Midbrain (tissue), 1 donor: Measurements from ENCODE around the gene CDC37L1.
"Not testable (repeated sequence)": the region's sequence is repeated elsewhere in the genome, so short reads cannot be mapped to it uniquely, and the experiment has no call there.

Experiments used
- DNase-seq: peaks from one replicate; lab custom pipeline; 2025; lab: John Stamatoyannopoulos, UW

Gene CDC37L1

DNA sequence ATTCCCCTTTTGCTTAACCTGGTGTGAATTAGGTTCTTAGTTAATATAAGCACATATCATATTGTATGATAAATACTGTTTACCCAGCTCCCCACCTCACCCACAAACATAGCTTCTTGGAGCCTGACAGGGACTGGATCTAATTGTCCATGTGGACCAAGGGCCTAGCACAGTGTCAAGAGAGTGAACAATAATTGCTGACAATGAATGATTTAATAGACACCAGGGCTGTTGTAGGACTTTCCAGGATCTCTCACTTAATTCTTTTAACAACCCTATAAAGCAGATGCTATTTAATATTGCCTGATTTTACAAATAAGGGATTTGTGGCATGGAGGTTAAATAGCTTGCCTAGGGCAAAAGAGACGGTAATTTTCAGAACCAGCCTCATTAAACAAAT is 36.8 kb downstream of the CDC37L1 start:
- no peak for DNase-seq

DNA sequence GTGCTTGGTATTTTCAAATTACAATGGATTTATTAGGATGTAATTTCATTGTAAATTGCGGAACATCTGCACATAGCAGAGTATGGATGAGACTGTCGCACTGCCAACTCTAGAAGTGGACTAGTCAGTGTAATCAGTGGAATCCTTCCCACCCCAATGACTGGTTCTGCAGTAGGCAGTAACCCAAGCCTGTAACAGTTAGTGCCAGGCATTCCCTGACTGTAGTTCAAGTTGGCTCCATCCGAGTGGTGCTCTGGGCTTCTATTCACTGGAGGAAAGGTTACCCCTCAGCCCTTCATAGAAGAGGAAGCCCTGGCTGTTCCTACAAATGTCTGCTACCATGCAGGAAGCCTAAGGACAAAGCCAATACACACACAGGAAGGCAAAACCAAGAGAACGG is 38.4 kb downstream of the CDC37L1 start:
- DNase-seq: no peak

DNA sequence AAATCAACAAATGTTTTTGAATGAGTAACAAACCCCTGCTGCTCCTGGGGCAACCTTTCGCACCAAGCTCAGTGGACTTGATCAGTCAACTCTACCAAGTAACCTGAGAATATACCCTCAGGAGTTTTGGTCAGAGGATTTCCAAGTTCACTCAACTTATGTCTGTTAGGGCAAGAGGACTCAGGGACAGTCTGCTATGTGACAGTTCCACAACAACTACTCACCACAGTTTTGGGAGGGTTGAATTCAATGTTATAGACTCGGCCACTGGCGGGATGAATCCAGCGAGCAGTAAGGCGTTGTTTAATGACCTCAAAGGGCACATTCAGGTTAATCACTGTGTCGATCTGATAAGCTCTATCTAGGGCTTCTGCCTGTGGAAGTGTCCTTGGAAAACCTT is 39.5 kb downstream of the CDC37L1 start:
- DNase-seq: no peak

DNA sequence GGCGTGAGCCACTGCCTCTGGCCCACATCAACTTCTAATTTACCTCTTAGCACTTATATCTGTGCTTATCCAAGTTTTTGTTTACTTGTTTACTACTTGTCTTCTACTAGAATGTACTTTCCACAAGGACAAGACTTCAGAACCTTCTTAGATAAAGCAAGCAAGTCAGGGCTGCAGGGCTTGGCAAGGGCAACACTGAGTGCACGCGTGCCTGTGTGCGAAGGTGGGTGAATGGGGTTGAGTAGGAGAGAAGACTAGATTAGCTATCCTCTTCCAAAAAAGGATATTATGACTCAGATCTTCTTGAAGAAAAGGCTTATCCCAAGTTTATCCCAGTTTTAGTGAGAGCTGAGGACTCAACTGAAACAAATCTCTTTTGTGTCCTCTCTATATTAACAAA is 42.4 kb downstream of the CDC37L1 start:
- no peak for DNase-seq

DNA sequence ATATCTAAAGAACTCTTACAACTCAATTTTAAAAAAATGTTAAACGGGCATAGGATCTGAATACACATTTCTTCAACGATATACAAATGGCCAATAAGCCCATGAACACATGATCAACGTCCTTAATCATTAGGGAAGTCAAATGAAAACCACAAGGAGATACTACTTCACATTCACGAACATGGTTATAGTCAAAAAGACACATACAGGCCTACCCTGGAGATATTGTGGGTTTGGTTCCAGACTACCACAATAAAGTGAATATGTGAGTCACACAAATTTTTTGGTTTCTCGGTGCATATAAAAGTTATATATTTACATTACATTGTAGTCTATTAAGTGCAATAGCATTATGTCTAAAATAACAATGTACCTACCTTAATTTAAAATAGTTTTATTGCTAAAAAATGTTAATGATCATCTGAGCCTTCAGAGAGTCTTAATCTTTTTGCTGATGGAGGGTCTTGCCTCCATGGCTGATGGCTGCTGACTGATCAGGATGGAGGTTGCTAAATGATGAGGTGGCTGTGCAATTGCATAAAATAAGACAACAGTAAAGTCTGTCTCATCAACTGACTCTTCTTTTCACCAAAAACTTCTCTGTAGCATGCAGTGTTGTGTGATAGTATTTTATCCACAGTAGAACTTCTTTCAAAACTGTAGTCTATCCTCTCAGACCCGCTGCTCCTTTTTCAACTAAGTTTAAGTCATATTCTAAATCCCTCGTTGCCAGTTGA is 46.5 kb downstream of the CDC37L1 start:
- DNase-seq: no peak

DNA sequence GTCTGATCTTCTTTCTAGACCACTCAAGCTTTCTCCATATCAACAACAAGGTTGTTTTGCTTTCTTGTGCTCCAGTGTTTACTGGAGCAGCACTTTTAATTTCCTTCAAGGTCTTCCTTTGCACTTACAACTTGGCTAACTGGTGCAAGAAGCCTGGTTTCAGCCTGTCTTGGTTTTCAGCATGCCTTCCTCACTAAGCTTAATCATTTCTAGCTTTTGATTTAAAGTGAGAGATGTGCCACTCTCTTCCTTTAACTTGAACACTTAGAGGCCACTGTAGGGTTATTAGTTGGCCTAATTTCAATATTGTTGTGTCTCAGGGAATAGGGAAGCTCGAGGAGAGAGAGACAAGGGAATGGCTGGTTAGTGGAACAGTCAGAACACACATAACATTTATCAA is 48.2 kb downstream of the CDC37L1 start:
- no peak for DNase-seq

DNA sequence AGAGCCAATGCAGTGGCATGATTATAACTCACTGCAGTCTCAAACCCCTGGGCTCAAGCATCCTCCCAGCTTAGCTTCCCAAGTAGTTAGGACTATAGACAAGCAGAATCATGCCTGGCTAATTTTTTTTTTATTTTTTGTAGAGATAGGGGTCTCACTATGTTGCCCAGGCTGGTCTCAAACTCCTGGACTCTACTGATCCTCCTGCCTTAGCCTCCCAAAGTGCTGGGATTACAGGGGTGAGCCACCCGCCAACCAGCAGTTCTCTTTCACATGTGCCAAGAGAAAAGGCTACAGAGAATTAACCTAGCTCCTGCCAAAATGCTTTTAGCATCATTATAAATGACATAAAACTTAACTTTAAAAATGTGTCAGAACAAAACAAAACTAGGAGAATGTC is 53.5 kb downstream of the CDC37L1 start:
- no peak for DNase-seq

DNA sequence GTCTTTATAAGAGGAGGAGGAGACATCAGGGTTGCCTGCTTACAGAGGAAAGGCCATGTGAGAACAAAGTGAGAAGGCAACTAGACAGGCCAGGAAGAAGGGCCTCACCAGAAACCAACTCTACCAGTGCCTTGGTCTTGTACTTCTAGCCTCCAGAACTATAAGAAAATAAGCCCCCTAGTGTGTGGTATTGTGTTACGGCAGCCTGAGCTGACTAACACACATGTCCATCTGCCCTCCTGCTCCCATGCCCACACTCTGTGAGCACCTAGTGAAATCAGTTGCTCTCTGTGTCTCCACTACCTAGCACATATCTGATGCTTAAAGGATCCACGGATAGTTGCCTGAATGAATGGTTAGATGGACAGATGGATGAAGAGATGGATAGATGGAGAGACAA is 54.8 kb downstream of the CDC37L1 start:
- DNase-seq: no peak

DNA sequence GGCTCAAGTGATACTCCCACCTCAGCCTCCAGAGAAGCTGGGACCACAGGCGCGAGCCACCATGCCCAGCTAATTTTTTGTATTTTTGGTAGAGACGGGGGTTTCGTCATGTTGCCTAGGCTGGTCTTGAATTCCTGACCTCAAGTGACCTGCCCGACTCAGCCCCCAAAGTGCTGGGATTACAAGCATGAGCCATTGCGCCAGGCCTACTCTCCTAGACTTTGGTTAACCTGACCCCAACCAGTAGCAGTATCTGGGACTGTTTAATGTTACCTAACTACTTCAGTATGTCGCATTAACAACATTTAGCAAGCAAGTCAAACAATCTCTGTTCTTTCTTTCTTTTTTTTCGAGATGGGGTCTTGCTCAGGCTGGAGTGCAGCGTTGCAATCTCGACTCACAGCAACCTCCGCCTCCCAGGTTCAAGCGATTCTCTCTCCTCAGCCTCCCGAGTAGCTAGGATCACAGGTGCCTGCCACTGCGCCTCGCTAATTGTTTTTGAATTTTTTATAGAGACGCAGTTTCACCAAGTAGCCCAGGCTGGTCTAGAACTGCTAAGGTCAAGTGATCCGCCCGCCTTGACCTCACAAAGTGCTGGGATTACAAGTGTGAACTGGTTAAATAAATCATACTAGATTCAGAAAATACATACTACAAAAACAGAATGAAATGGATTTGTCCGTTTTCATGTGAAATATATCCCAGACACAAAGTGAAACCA is 59.7 kb downstream of the CDC37L1 start:
- no peak for DNase-seq

DNA sequence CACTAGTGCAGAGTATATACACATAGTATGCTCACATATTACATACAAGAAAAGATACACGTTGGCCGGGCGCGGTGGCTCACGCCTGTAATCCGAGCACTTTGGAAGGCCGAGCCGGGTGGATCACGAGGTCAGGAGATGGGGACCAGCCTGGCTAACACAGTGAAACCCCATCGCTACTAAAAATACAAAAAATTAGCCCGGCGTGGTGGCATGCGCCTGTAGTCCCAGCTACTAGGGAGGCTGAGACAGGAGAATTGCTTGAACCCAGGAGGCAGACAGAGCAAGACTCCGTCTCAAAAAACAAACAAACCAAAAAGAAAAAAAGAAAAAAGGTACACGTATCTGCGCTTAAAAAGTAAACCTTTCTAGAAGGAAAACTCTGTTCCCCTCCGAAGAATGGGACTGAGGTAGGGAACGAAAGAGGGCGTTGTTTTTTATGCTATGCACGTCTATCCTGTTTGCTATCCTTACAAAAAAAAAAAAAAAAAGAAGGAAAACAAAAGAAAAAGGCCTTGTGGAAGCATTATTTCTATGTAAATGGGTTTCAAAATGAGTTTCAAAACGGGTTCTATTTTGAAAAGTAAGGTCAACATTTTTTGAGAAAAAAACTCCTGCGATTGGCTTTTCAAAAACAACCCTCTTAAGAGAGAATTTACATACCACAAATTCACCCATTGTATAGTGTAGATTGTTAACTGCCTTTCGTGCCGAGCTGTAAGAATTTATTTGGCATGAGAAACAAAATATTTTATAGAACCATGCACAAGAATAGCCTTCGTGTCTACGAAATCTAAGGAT is 60.4 kb downstream of the CDC37L1 start:
- no peak for DNase-seq

DNA sequence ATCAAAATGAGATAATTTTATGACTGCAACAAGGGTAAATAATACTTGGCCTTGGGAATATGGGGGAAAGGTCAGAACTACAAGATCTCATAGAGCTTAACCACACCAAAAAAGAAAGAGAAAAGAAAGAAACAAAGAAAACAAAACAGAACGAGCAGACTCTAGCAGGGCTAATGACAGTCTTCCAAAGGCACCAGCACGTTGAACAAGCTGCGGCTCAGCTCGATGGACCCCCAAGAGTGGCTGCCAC is 60.9 kb downstream of the CDC37L1 start:
- no peak for DNase-seq

DNA sequence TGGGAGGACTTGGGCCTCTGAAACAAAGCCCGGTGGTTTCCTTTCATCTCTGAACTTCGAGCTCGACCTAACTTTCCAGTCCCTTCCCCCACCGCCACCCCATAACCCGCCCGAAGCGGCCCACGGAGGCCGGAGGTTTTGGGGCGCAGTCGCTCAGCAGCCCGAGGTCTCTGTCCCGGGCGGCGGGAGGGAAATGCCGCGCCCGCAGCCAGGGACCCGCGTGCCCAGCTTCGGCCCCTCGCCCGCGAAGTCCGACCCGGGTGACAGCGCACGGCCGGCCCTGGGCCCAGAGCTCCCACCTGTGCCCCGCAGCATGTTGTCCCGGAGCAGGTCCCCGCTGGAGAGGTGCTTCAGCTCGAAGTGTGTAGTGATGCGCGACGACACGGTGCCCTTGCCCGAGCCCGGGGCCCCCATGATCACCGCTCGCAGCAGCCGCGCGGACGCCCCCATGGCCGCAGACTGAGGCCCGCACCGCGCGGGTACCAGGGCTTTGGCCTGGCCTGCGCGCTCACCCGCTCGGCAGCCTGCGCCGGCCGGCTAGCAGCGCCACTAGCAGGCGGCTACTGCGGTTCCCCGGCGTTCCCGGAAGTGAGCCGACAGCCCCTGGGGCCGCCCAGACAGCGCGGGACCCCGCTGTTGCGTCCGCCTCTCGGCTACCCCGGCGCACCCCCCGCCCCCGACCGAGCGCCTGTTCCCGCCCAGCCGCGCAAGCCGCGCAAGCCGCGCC is 61.4 kb downstream of the CDC37L1 start, which contains the start of gene AK3:
Gene AK3, minus strand, starts transcription at position 565 of the 727 bp plus-strand sequence. Its CDS starts 115 bp downstream, at position 450.
- DNase-seq: peak; percentile 88

DNA sequence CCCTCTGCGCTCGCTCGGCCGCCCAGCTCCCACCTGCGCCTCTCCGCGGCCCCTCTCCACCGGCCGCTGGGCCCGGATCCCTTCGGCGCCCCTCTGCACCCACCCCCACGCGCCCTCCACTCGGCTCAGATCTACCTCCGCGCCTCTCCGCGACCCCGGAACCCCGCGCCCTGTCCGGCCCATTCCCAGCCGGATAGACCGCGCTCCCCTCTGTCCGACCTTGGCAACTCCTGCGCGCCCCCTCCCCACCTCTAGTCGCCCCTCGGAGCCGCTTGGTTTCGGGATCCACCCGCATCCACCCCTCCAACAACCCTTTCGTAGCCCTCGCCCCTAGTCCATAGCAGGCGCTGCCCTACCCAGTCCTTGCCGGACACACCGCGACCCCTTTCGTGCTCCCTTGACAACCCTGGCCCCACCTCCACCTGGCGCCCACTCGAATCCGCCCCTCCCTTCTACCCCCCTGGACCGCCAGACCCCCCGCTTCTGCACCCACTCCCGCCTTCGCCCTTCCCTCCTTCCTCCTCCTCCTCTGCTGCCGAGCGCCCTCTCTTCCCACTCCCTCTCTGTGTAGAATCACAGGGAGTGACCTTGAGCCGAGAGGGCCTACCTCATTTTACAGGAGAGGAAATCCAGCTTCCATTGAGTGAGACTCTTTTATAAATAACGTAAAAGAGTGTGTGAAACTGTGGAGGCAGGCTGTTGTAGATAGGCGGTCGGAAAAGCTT is 62.2 kb downstream of the CDC37L1 start:
- peak; percentile 54 for DNase-seq

DNA sequence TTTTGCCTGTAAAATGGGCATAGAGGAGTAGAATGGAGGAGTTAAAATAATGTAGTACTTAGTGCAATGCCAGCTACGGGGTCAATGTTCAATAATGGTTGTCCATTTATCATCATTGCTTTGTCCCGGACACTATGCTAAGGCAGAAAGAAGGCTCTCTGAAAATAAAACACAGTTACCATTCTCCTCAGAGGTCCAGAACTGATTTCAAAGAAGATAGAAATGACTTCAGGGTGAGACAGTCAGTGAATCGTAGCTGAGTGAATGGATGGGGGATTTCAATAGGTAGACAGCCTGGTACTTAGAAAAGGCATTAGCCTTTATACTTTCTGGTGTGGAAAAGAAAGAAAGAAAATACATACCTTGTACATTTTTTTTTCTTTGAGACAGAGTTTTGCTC is 62.9 kb downstream of the CDC37L1 start:
- no peak for DNase-seq

DNA sequence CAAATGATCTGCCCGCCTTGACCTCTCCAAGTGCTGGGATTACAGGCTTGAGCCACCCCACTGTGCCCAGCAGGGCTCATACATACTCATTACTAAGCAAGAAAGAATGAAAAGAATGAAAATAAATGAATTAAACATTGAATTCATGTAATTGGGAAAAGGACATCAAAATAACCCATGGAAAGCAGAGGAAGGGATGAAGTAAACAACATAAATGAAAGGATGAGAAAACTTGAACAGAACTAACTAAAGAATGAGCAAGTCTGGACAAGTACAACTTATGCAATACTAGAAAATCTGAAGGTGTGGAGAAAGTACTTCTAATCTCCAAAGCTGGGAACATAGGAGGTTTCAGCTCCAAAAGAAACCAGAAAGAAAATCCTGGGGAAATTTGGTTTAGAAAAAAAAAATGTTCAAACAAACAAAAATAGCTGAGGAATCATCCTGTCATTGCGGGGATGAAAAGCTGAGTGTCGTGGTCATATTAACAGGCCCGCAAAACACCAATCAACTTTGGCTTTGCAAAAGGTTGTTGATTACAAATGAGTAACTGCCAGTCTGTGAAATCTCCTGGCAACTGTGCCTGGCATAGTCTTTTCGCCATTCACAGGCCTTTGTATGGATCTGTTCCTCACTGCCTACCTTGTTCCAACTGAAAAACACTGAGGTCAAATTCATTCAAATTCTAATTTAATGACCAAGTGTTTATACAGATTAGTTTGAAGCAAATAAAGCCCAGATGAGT is 63.9 kb downstream of the CDC37L1 start:
- no peak for DNase-seq

DNA sequence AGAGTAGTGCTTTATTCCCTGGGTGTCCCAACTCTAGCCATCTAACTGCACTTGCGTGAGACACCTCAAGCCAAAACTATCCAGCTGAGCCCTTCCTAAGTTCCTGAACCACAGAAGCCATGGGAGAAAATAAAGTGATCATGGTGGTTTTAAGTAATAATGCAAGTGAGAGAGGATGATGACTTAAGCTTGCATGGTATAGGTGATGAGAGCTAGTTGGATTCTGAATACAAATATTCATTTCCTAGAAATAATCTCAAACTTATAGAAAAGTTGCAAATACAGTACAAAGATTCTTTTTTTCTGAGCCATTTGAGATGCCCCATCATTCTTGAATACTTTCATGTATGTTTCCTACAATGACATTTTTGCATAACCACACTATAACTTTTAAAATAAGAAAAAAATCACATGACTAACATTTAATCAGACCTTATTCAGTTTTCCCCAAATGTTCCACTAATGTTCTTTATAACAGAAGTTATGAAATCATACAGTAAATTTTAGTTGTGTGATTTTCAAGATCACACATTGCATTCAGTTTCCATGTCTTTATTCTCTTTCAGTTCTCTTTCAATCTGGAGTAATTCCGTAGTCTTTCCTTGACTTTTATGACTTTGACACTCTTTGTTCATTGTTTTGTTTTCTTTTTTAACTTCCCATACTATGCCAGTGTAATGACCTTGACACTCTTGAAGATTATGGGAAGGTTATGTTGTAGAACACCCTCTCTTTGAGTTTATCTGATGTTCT is 67.1 kb downstream of the CDC37L1 start:
- no peak for DNase-seq

DNA sequence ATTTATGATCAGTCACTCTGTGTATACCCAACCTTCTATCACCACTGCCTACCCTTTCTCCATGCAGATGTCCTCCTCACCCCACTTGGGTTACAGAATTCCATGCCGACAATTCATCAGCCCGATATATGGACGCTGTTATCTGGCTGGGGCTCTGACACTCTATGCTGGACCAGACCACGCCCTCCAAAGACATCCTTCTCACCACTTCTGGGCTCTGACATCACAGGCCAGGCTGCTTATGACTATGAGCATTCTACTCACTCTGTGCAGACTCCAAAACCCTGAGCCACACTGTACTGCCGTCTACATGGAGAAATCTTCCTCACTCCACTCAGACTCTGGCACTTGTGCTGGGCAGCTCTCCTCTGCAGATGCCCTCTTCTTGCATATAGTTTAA is 69.2 kb downstream of the CDC37L1 start:
- DNase-seq: no peak

DNA sequence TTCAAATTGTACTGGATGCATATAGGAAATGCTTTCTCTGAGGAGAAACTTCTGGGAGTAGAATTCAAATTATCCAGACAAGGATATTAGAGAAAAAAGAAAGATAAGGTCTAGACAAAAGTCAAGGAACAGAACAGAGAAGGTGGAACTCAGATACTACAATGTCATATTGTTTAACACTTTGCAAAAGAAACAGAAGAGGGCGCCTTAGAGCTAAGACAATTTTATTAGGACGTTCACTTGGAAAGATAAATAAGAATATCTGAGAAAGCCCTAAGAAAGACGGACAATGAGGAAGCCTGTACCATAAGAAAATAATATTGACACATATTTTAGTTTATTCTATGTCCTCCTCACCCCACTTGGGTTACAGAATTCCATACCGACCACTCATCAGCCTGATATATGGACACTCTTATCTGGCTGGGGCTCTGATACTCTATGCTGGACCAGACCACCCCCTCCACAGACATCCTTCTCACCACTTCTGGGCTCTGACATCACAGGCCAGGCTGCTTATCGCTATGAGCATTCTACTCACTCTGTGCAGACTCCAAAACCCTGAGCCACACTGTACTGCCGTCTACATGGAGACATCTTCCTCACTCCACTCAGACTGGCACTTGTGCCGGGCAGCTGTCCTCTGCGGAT is 70.8 kb downstream of the CDC37L1 start:
- DNase-seq: peak; percentile 23

DNA sequence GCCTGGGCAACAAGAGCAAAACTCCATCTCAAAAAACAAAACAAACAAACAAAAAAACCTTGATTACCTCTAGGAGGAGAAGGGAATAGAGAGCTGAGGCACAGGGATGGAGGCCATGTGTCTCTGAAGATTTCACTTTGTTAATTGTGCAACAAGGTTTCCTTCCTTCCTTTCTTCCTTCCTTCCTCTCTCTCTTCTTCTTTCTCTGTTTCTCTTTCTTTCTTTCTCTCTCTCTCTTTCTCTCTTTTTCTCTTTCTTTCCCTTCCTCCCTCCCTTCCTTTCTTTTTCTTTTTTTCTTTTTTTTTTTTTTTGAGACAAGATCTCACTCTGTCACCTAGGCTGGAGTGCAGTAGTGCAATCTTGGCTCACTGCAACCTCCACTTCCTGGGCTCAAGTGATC is 75.2 kb downstream of the CDC37L1 start:
- not testable (repeated sequence) for DNase-seq
